A549 (cell line): ENCODE data around the gene RELN. TPM values are rescaled to one million over a fixed set of nuclear protein-coding genes. Genes with fewer than 3 reads are reported as not detected.

Experiments used
- ATAC-seq, 2 experiments: fragments of 200-7000 bp in 1 of 2; fragments of >200 bp in 1 of 2; cut with Nextera tagmentation in 1 of 2; cut with Tn5 transposase in 1 of 2; 3 replicates each; pipeline versions ENCODE4 v1.8.0 to v1.9.1; 2018 to 2020; ENCODE audit warnings: mild to moderate bottlenecking in 1 of 2, moderate library complexity in 1 of 2
- CTCF ChIA-PET: fragments of 300-600 bp; sonication (Branson Sonifier 250); formaldehyde crosslinking; extraction: SDS; loops from one replicate; lab custom pipeline; 2021; ENCODE audit warnings: antibody characterized with exemption, inconsistent platforms; lab: Yijun Ruan, JAX
- POLR2A ChIA-PET: fragments of 350-600 bp; formaldehyde crosslinking; extraction: SDS; loops from one replicate; lab custom pipeline; 2021; ENCODE audit warnings: antibody characterized with exemption, inconsistent platforms; lab: Yijun Ruan, JAX
- DNase-seq, 2 experiments: peaks; one replicate each; pipeline versions ENCODE4 v3.0.0 to v3.0.0-alpha.2; 2011 to 2016; ENCODE audit warnings: low read depth in 1 of 2, low spot score in 1 of 2
- FAIRE-seq: peaks from 2 replicates; lab custom pipeline; 2011; peaks lifted over from hg19 to GRCh38; lab: Jason Lieb, UNC
- H3K27ac ChIP-seq, 2 experiments: fragments of >200 bp; sonication (Bioruptor Twin); formaldehyde crosslinking; 3 replicates each; pipeline ENCODE4 v1.5.1; 2016 to 2017
- H3K4me1 ChIP-seq: fragments of >200 bp; sonication (Bioruptor Twin); formaldehyde crosslinking; 3 replicates; pipeline ENCODE4 v1.6.1; 2016
- H3K4me2 ChIP-seq: fragments of >200 bp; sonication (Bioruptor Twin); formaldehyde crosslinking; 3 replicates; pipeline ENCODE4 v1.6.1; 2016
- H3K4me3 ChIP-seq: fragments of >200 bp; sonication (Bioruptor Twin); formaldehyde crosslinking; 3 replicates; pipeline ENCODE4 v1.5.1; 2016
- H3K9me3 ChIP-seq: fragments of >200 bp; sonication (Bioruptor Twin); formaldehyde crosslinking; 3 replicates; pipeline ENCODE4 v1.6.1; 2016
- CBX2 ChIP-seq: fragments of 200-600 bp; sonication (generic); IDR thresholded peaks from 2 replicates; pipeline ENCODE4 v1.6.1; 2016; ENCODE audit warnings: low read depth, mild to moderate bottlenecking, borderline replicate concordance
- CBX8 ChIP-seq: fragments of 200-600 bp; sonication (generic); IDR thresholded peaks from 2 replicates; pipeline ENCODE4 v1.6.1; 2016
- CHD4 ChIP-seq: fragments of 200-600 bp; sonication (generic); IDR thresholded peaks from 2 replicates; pipeline ENCODE4 v1.6.1; 2016; ENCODE audit warnings: antibody characterized with exemption, mild to moderate bottlenecking, borderline replicate concordance
- EHF ChIP-seq: fragments of 250-450 bp; sonication (Bioruptor Pico); IDR thresholded peaks from 2 replicates; pipeline ENCODE4 v1.5.0; 2020; ENCODE audit warnings: mild to moderate bottlenecking
- EP300 ChIP-seq, 2 experiments: fragments of >200 bp; sonication (Bioruptor Twin); formaldehyde crosslinking; IDR thresholded peaks; 2 replicates in 1 of 2; 3 replicates in 1 of 2; pipeline ENCODE4 v1.6.1; 2016 to 2017
- ESRRA ChIP-seq: fragments of 150-350 bp; IDR thresholded peaks from 2 replicates; pipeline ENCODE4 v1.6.1; 2014; ENCODE audit warnings: mild to moderate bottlenecking, low read length, borderline replicate concordance
- FOSL2 ChIP-seq, 2 experiments: fragments of 450-650 bp in 1 of 2; fragments of >200 bp in 1 of 2; sonication (Bioruptor Twin) in 1 of 2; formaldehyde crosslinking; IDR thresholded peaks; 2 replicates each; pipeline versions ENCODE4 v1.5.0 to v1.6.1; 2016 to 2020; ENCODE audit warnings: mild to moderate bottlenecking in 1 of 2, moderate library complexity in 1 of 2
- GATA3 ChIP-seq: IDR thresholded peaks from 2 replicates; pipeline ENCODE4 v1.6.1; 2012; ENCODE audit warnings: borderline replicate concordance
- HEYL ChIP-seq: fragments of 250-450 bp; sonication (Bioruptor Pico); IDR thresholded peaks from 2 replicates; pipeline ENCODE4 v1.8.0; 2021; ENCODE audit warnings: mild to moderate bottlenecking, moderate library complexity
- HOXA7 ChIP-seq: fragments of 250-450 bp; sonication (Bioruptor Pico); IDR thresholded peaks from 2 replicates; pipeline ENCODE4 v1.5.0; 2020; ENCODE audit warnings: mild to moderate bottlenecking, moderate library complexity
- HOXB13 ChIP-seq: fragments of 250-450 bp; sonication (Bioruptor Pico); IDR thresholded peaks from 2 replicates; pipeline ENCODE4 v1.5.0; 2020; ENCODE audit warnings: low read depth, mild to moderate bottlenecking, moderate library complexity
- JUNB ChIP-seq: fragments of >200 bp; sonication (Bioruptor Twin); formaldehyde crosslinking; IDR thresholded peaks from 2 replicates; pipeline ENCODE4 v1.6.1; 2016
- MAFK ChIP-seq: fragments of 450-650 bp; IDR thresholded peaks from 2 replicates; pipeline ENCODE4 v1.6.1; 2014; ENCODE audit not compliant: partially characterized antibody
- MYC ChIP-seq: IDR thresholded peaks from 2 replicates; pipeline ENCODE4 v1.6.1; 2012; ENCODE audit warnings: mild to moderate bottlenecking, inconsistent platforms, low read length, improper control_type of control experiment, borderline replicate concordance
- PHF8 ChIP-seq: fragments of 200-600 bp; sonication (generic); IDR thresholded peaks from 2 replicates; pipeline ENCODE4 v1.6.1; 2016; ENCODE audit warnings: low read depth, mild to moderate bottlenecking, antibody characterized with exemption, moderate library complexity, borderline replicate concordance
- POLR2AphosphoS2 ChIP-seq: conservative IDR thresholded peaks from 2 replicates; pipeline ENCODE4 v1.6.1; 2012; ENCODE audit warnings: low read length, improper control_type of control experiment, inconsistent platforms
- RAD21 ChIP-seq, 2 experiments: fragments of >200 bp in 1 of 2; sonication (Bioruptor Twin) in 1 of 2; formaldehyde crosslinking in 1 of 2; IDR thresholded peaks in 1 of 2; conservative IDR thresholded peaks in 1 of 2; 2 replicates in 1 of 2; 3 replicates in 1 of 2; pipeline ENCODE4 v1.6.1; 2012 to 2018; ENCODE audit warnings: inconsistent platforms in 1 of 2
- RARB ChIP-seq: fragments of 250-450 bp; sonication (Bioruptor Pico); IDR thresholded peaks from 2 replicates; pipeline ENCODE4 v1.8.0; 2021; ENCODE audit warnings: mild to moderate bottlenecking, moderate library complexity
- RFX5 ChIP-seq: fragments of 450-650 bp; IDR thresholded peaks from 2 replicates; pipeline ENCODE4 v1.7.1; 2014; ENCODE audit warnings: antibody characterized with exemption, mild to moderate bottlenecking, moderate library complexity
- TFCP2L1 ChIP-seq: fragments of 250-450 bp; sonication (Bioruptor Pico); IDR thresholded peaks from 2 replicates; pipeline ENCODE4 v1.5.0; 2021; ENCODE audit warnings: mild to moderate bottlenecking
- WGBS: methylation state at CpG from one replicate; pipeline ENCODE4 v1.1.6; 2017; ENCODE audit errors: missing lambda C conversion rate; 5-methylcytosine and 5-hydroxymethylcytosine counted together
- polyA plus RNA-seq, 4 experiments: library from polyadenylated mRNA; depleted of rRNA in 3 of 4; stranded (reverse); fragments of >200 nt; fragmentation: RNase III in 1 of 4; extraction: RNeasy Plus Mini Kit Qiagen cat#74134 plus additional on column Dnase treatment in 1 of 4; gene quantifications; 2 replicates in 3 of 4; 3 replicates in 1 of 4; pipeline ENCODE4 v1.2.3, GENCODE V29; 2011 to 2017
- TF ChIP-seq, protein P1 (sequence below): fragments of 250-450 bp; sonication (Bioruptor Pico); IDR thresholded peaks from 2 replicates; pipeline ENCODE4 v1.5.0; 2021; ENCODE audit warnings: mild to moderate bottlenecking, moderate library complexity, borderline replicate concordance
- TF ChIP-seq, protein P2 (sequence below): fragments of >200 bp; sonication (Bioruptor Twin); formaldehyde crosslinking; IDR thresholded peaks from 2 replicates; pipeline ENCODE4 v1.6.1; 2016
- TF ChIP-seq, protein P3 (sequence below): IDR thresholded peaks from 2 replicates; pipeline ENCODE4 v1.6.1; 2012; ENCODE audit warnings: low read depth, borderline replicate concordance
- TF ChIP-seq, protein P4 (sequence below): IDR thresholded peaks from 2 replicates; pipeline ENCODE4 v1.6.1; 2012

RELN gene
- polyA plus RNA-seq, 2 of the 4 experiments (the other 2 are of a cell fraction) = not detected

DNA sequence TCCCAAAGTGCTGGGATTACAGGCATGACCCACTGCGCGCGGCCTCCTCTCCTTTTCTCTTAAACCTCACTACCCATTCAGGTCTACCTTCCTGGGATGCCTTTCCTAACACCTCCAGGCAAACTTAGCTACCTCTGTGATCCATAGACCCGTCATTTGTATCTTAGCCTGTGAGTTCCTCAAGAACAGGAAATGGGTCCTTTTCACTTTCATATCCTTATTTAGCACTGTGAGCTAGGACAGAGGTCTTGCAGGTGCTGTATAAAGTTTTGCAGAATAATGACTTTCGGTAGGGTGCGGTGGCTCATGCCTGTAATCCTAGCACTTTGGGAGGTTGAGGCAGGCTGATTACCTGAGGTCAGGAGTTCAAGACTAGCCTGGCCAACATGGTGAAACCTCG, 215.7 kb downstream of the RELN start:
- no peak overlapping the region for H3K27ac ChIP-seq
- DNase-seq (no peak), FAIRE-seq (no peak), ATAC-seq (no peak)
- TF ChIP-seq HOXA7 (CRISPR knock-in tag) (no peak), MYC (no peak), EP300 (IDR thresholded peaks at IDR 0.05) (no peak)
- TF ChIP-seq, protein P1, sequence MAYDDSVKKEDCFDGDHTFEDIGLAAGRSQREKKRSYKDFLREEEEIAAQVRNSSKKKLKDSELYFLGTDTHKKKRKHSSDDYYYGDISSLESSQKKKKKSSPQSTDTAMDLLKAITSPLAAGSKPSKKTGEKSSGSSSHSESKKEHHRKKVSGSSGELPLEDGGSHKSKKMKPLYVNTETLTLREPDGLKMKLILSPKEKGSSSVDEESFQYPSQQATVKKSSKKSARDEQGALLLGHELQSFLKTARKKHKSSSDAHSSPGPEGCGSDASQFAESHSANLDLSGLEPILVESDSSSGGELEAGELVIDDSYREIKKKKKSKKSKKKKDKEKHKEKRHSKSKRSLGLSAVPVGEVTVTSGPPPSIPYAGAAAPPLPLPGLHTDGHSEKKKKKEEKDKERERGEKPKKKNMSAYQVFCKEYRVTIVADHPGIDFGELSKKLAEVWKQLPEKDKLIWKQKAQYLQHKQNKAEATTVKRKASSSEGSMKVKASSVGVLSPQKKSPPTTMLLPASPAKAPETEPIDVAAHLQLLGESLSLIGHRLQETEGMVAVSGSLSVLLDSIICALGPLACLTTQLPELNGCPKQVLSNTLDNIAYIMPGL (CRISPR knock-in tag) = no peak
- no peak overlapping the region for H3K4me2 ChIP-seq
- ChIA-PET CTCF (interaction anchor here (0.7 kb wide), 1 partner anchor 600 kb away, joined by 4 read pairs; no protein-coding TSS in a partner anchor), POLR2A (no interaction called here)
- 80% methylated on average over 6 of the region's 7 CpGs for WGBS
- H3K9me3 ChIP-seq = no peaks in the 10 kb centered on the region
- H3K4me3 ChIP-seq = no peak overlapping the region
- no peaks in the 10 kb centered on the region for H3K4me1 ChIP-seq

- POLR2A ChIA-PET = no interaction called here
- CTCF ChIA-PET = no interaction called here
- no peaks in the 10 kb centered on the region for H3K9me3 ChIP-seq
- TF ChIP-seq RARB (CRISPR knock-in tag) = no peak
- no peak for TF ChIP-seq TFCP2L1
- no peak for TF ChIP-seq PHF8
- H3K4me3 ChIP-seq = no peak overlapping the region
- no peaks in the 10 kb centered on the region for H3K4me1 ChIP-seq
- FAIRE-seq (no peak), ATAC-seq (0 out of 6 replicates have a peak, but pooled peaks of 1 of the 2 experiments have one; percentile 34), DNase-seq (no peak)
- H3K4me2 ChIP-seq = no peak overlapping the region
- H3K27ac ChIP-seq = no peak overlapping the region
- WGBS = 2% methylated on average over 2 of the region's 2 CpGs
Observed at GRCh38 chr7:103772171-103772773, 217.2 kb downstream of the RELN start.

DNA sequence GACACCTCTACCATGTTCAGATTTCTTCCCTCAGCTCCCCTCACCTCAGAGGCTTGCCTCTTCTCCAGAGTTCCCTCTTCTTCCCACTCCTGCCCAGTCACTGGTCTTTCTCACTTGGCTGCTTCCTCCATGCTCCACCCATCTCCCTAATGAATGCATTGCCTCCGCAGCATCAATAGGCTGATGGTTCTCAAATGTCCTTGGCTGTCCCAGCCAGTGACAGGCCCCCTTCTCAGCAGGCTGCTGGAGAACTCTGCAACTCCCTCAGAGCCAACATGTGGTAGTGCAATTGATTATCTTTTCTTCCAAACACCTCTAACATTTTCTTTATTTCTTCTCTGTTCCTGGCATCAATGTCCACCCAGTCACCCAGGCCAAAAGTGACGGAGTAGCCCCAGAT, 218.2 kb downstream of the RELN start:
- Histone ChIP-seq H3K4me3 (no peak overlapping the region), H3K4me1 (no peaks in the 10 kb centered on the region), H3K4me2 (no peak overlapping the region), H3K27ac (no peak overlapping the region), H3K9me3 (no peaks in the 10 kb centered on the region)
- DNase-seq (no peak), FAIRE-seq (no peak)
- 63% methylated on average over 2 of the region's 2 CpGs for WGBS
- CTCF ChIA-PET = no interaction called here
- TF ChIP-seq, protein P2, sequence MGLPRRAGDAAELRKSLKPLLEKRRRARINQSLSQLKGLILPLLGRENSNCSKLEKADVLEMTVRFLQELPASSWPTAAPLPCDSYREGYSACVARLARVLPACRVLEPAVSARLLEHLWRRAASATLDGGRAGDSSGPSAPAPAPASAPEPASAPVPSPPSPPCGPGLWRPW = no peak
- TF ChIP-seq, protein P3, sequence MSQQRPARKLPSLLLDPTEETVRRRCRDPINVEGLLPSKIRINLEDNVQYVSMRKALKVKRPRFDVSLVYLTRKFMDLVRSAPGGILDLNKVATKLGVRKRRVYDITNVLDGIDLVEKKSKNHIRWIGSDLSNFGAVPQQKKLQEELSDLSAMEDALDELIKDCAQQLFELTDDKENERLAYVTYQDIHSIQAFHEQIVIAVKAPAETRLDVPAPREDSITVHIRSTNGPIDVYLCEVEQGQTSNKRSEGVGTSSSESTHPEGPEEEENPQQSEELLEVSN = no peak
- TF ChIP-seq, all 56 proteins: peak for 0
- POLR2A ChIA-PET = no interaction called here
- no peak for ATAC-seq

GRCh38 chr7:103766660-103767059, 222.8 kb downstream of the RELN start:
- no peak overlapping the region for H3K4me3 ChIP-seq
- CTCF ChIA-PET = no interaction called here
- POLR2A ChIA-PET = no interaction called here
- no peak for DNase-seq
- H3K4me2 ChIP-seq = no peak overlapping the region
- no peaks in the 10 kb centered on the region for H3K4me1 ChIP-seq
- no peak for FAIRE-seq
- WGBS = 11% methylated on average over 5 of the region's 5 CpGs
- H3K27ac ChIP-seq = no peak overlapping the region
- no peak for ATAC-seq
- H3K9me3 ChIP-seq = no peaks in the 10 kb centered on the region
- no peak for TF ChIP-seq ESRRA
- no peak for TF ChIP-seq HOXB13
- TF ChIP-seq MAFK = peak; percentile 60
- TF ChIP-seq GATA3 = no peak
- TF ChIP-seq, all 56 proteins: peak for 1

GRCh38 chr7:103765901-103766300, 223.6 kb downstream of the RELN start:
- Histone ChIP-seq H3K4me3 (no peak overlapping the region), H3K4me1 (no peaks in the 10 kb centered on the region), H3K9me3 (no peaks in the 10 kb centered on the region), H3K4me2 (no peak overlapping the region), H3K27ac (no peak overlapping the region)
- DNase-seq (no peak), ATAC-seq (no peak), FAIRE-seq (no peak)
- ChIA-PET POLR2A (no interaction called here), CTCF (no interaction called here)
- 43% methylated on average over 3 of the region's 3 CpGs for WGBS
- TF ChIP-seq CBX8 (no peak), FOSL2 (IDR thresholded peaks at IDR 0.05) (no peak), FOSL2 (CRISPR knock-in tag; IDR thresholded peaks at IDR 0.05) (no peak), EHF (CRISPR knock-in tag) (no peak), CHD4 (no peak), POLR2AphosphoS2 (no peak), CBX2 (no peak), RFX5 (no peak), HEYL (no peak), JUNB (no peak), RAD21 (conservative IDR thresholded peaks at IDR 0.05 in 1 of 2, IDR thresholded peaks at IDR 0.05 in 1 of 2) (no peak)
- TF ChIP-seq, protein P2 = no peak
- TF ChIP-seq, protein P4, sequence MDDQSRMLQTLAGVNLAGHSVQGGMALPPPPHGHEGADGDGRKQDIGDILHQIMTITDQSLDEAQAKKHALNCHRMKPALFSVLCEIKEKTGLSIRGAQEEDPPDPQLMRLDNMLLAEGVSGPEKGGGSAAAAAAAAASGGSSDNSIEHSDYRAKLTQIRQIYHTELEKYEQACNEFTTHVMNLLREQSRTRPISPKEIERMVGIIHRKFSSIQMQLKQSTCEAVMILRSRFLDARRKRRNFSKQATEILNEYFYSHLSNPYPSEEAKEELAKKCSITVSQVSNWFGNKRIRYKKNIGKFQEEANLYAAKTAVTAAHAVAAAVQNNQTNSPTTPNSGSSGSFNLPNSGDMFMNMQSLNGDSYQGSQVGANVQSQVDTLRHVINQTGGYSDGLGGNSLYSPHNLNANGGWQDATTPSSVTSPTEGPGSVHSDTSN = no peak
